HEK293 (cell line): Measurements from ENCODE around the gene PYCR2.

ENCODE experiments used
- CTCF ChIP-seq: fragments of 450-650 bp; formaldehyde crosslinking; IDR thresholded peaks from 2 replicates; pipeline ENCODE4 v1.5.1; 2016; ENCODE audit warnings: missing biosample characterization, missing genetic modification characterization
- ZNF174 ChIP-seq: fragments of 450-650 bp; formaldehyde crosslinking; IDR thresholded peaks from 2 replicates; pipeline ENCODE4 v1.5.0; 2017; ENCODE audit warnings: missing biosample characterization, mild to moderate bottlenecking, missing genetic modification characterization
- ZNF19 ChIP-seq: fragments of 450-650 bp; formaldehyde crosslinking; IDR thresholded peaks from 2 replicates; pipeline ENCODE4; 2016; ENCODE audit warnings: missing biosample characterization, missing genetic modification characterization, low read depth
- ZNF561 ChIP-seq: fragments of 450-650 bp; IDR thresholded peaks from 2 replicates; pipeline ENCODE4 v1.5.1; 2018; ENCODE audit warnings: missing biosample characterization, missing genetic modification characterization, borderline replicate concordance
- TF ChIP-seq, protein P1 (sequence below): fragments of 450-650 bp; formaldehyde crosslinking; IDR thresholded peaks from 2 replicates; pipeline ENCODE4 v1.5.1; 2016; ENCODE audit warnings: missing biosample characterization, missing genetic modification characterization

GRCh38 chr1:225908773-225909172, 15.3 kb downstream of the PYCR2 start:
- TF ChIP-seq CTCF (tag by site-specific recombination) (no peak), ZNF174 (tag by site-specific recombination) (no peak), ZNF561 (tag by site-specific recombination) (no peak), ZNF19 (no peak)
- TF ChIP-seq, protein P1, sequence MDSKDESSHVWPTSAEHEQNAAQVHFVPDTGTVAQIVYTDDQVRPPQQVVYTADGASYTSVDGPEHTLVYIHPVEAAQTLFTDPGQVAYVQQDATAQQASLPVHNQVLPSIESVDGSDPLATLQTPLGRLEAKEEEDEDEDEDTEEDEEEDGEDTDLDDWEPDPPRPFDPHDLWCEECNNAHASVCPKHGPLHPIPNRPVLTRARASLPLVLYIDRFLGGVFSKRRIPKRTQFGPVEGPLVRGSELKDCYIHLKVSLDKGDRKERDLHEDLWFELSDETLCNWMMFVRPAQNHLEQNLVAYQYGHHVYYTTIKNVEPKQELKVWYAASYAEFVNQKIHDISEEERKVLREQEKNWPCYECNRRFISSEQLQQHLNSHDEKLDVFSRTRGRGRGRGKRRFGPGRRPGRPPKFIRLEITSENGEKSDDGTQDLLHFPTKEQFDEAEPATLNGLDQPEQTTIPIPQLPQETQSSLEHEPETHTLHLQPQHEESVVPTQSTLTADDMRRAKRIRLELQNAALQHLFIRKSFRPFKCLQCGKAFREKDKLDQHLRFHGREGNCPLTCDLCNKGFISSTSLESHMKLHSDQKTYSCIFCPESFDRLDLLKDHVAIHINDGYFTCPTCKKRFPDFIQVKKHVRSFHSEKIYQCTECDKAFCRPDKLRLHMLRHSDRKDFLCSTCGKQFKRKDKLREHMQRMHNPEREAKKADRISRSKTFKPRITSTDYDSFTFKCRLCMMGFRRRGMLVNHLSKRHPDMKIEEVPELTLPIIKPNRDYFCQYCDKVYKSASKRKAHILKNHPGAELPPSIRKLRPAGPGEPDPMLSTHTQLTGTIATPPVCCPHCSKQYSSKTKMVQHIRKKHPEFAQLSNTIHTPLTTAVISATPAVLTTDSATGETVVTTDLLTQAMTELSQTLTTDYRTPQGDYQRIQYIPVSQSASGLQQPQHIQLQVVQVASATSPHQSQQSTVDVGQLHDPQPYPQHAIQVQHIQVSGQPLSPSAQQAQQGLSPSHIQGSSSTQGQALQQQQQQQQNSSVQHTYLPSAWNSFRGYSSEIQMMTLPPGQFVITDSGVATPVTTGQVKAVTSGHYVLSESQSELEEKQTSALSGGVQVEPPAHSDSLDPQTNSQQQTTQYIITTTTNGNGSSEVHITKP: no peak
